Measurements from ENCODE around the gene ZBTB21.

The ZBTB21 gene

GRCh38 chr21:41965461-41966013, 44.6 kb downstream of the ZBTB21 start:
- DNase-seq (ENCODE audit: extremely low spot score), result no peak
- CTCF ChIA-PET, result no interaction called here
- TF ChIP-seq, protein P1, sequence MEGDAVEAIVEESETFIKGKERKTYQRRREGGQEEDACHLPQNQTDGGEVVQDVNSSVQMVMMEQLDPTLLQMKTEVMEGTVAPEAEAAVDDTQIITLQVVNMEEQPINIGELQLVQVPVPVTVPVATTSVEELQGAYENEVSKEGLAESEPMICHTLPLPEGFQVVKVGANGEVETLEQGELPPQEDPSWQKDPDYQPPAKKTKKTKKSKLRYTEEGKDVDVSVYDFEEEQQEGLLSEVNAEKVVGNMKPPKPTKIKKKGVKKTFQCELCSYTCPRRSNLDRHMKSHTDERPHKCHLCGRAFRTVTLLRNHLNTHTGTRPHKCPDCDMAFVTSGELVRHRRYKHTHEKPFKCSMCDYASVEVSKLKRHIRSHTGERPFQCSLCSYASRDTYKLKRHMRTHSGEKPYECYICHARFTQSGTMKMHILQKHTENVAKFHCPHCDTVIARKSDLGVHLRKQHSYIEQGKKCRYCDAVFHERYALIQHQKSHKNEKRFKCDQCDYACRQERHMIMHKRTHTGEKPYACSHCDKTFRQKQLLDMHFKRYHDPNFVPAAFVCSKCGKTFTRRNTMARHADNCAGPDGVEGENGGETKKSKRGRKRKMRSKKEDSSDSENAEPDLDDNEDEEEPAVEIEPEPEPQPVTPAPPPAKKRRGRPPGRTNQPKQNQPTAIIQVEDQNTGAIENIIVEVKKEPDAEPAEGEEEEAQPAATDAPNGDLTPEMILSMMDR (IDR thresholded peaks at IDR 0.05; ENCODE audit: control extremely low read depth, extremely low read depth, low read depth, missing control alignments), result no peak
- POLR2A ChIA-PET, result no interaction called here

- ChIA-PET CTCF (no interaction called here), POLR2A (no interaction called here)
- DNase-seq (ENCODE audit: extremely low spot score), result no peak
- TF ChIP-seq, protein P1 (IDR thresholded peaks at IDR 0.05; ENCODE audit: control extremely low read depth, extremely low read depth, low read depth, missing control alignments), result no peak
Measured at GRCh38 chr21:41965045-41965444, 45.1 kb downstream of the ZBTB21 start.

DNA sequence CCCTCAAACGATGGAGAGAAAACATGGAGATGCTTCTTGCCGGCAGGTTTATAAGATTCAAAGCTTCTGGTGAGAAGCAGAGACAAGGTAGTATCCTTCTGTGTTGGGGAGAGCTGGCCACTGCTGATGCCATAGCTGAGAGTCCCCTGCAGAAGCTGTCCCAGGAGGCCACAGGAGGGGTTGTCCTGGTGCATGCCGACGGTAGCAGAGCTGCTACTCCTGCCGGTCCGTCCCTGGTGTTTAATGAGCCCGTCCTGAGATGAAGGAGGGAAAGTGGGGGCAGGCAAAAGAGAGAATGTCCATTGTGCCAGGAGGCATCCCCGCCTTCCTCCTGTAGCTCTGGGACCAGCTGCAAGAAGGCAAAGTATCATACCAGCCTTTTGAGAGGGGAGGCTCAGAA, 46.0 kb downstream of the ZBTB21 start:
- TF ChIP-seq, protein P1 (IDR thresholded peaks at IDR 0.05; ENCODE audit: control extremely low read depth, extremely low read depth, low read depth, missing control alignments), result no peak
- CTCF ChIA-PET, result no interaction called here

DNA sequence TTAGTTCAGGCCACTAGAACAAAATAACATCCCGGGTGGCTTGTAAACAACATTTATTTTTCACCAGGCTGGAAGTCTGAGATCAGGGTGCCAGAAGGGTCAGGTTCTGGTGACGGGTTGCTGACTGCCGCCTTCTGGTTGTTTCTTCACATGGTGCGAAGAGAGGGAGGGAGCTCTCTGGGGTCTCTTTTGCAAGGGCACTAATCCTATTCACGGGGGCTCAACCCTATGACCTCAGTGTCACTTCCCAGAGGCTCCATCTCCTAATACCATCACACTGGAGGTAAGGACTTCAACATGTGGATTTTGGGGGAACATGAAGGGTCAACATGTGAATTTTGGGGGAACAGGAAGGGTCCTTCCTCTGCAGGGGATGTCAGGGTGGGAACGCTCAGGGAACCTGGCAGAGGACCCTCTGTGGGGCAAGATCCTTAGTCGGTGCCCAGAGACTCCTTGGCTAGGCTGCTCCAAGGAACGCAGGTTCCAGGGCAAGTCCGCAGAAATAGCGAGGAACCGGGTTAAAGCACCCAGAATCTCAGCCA, 47.7 kb downstream of the ZBTB21 start:
- TF ChIP-seq, protein P1 (IDR thresholded peaks at IDR 0.05; ENCODE audit: control extremely low read depth, extremely low read depth, low read depth, missing control alignments), result no peak
- CTCF ChIA-PET, result no interaction called here
- POLR2A ChIA-PET, result no interaction called here
- no peak for DNase-seq (ENCODE audit: extremely low spot score)

More for the DNA sequence above, 46.0 kb downstream of the ZBTB21 start:
- no peak for DNase-seq (ENCODE audit: extremely low spot score)
- POLR2A ChIA-PET, result no interaction called here

DNA sequence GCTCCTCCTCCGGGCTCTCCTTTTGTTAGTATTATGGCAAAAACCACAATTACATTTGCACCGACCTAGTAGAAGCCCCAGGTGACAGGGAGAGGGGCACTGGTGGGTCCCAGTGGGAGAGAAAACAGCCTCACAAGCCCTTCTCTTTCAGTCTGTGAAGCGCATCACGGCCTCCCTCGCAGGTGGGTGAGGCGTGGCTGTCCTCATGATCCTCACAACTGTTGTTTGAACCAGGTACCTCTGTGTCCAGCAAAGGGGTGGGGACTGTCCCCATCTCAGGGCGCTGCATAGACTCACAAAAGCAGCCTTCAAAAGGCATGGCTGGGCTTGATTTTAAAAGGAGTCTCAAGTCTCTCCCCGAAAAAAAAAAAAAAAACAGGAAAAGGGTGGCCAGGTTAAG, 48.4 kb downstream of the ZBTB21 start:
- TF ChIP-seq, protein P1 (IDR thresholded peaks at IDR 0.05; ENCODE audit: control extremely low read depth, extremely low read depth, low read depth, missing control alignments), result no peak
- ChIA-PET CTCF (interaction anchor here (0.8 to 1.8 kb wide), 4 partner anchors 9 to 146 kb away, joined by 3 to 6 read pairs (median 4); no protein-coding TSS in a partner anchor), POLR2A (no interaction called here)

GRCh38 chr21:41961282-41961701, 48.9 kb downstream of the ZBTB21 start:
- no peak for DNase-seq (ENCODE audit: extremely low spot score)
- TF ChIP-seq, protein P1 (IDR thresholded peaks at IDR 0.05; ENCODE audit: control extremely low read depth, extremely low read depth, low read depth, missing control alignments), result no peak
- ChIA-PET POLR2A (no interaction called here), CTCF (interaction anchor here (0.8 to 1.8 kb wide), 4 partner anchors 9 to 147 kb away, joined by 3 to 6 read pairs (median 4); no protein-coding TSS in a partner anchor)

More for the DNA sequence above, 48.4 kb downstream of the ZBTB21 start:
- DNase-seq (ENCODE audit: extremely low spot score), result no peak
